ENCODE results near the gene RPL26.

- no peak for TF ChIP-seq CTCF (IDR thresholded peaks at IDR 0.05)
- no peak for TF ChIP-seq POLR2A (IDR thresholded peaks at IDR 0.05)
Observed at GRCh38 chr17:8413328-8413727, 30.3 kb upstream of the RPL26 start.

Measured in Peyer's patch (tissue), 4 donors.